Measurements from ENCODE around the gene C10orf62.
"Not testable (repeated sequence)": the region's sequence is repeated elsewhere in the genome, so short reads cannot be mapped to it uniquely, and the experiment has no call there.

Gene C10orf62

DNA sequence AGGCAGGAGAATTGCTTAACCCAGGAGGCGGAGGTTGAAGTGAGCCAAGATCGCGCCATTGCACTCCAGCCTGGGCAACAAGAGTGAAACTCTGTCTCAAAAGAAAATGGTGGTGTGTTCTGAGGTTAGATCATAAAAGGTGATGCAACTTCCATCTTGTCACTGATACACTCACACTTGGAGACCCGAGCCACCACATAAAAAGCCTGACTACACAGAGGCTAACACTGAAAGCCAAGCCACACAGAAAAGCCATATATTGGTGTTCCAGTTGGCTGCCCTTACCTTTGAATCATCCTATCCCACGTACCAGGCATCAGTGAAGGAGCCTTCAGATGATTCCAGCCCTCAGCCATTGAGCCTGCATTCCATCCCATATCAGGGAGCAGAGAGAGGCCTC is 39.8 kb downstream of the C10orf62 start:
- in situ Hi-C loops (cut with HindIII; ENCODE audit: low sequenced_read_pairs) = no loop called here

DNA sequence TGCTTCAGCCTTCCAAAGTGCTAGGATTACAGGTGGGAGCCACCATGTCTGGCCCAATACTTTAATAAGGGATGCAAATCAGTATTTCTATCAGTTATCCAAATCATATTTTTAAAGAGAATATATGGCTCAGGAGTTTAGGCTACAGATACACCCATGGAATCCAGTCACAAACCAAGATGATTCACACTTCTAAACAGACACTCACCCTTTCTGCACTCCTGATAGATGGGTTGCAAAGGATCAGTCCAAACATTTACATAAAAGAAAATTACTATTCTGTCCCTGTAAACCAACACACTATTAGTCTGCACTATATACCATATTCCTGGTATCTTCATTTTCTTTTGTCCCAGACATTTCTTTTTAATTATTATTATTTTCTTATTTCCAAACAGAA is 41.6 kb downstream of the C10orf62 start:
- no peak for DNase-seq (ENCODE audit: low read depth)
- no peak overlapping the region for H3K4me3 ChIP-seq (ENCODE audit: low read depth, low read length)
- in situ Hi-C loops (cut with HindIII; ENCODE audit: low sequenced_read_pairs) = no loop called here
- TF ChIP-seq, protein P1, sequence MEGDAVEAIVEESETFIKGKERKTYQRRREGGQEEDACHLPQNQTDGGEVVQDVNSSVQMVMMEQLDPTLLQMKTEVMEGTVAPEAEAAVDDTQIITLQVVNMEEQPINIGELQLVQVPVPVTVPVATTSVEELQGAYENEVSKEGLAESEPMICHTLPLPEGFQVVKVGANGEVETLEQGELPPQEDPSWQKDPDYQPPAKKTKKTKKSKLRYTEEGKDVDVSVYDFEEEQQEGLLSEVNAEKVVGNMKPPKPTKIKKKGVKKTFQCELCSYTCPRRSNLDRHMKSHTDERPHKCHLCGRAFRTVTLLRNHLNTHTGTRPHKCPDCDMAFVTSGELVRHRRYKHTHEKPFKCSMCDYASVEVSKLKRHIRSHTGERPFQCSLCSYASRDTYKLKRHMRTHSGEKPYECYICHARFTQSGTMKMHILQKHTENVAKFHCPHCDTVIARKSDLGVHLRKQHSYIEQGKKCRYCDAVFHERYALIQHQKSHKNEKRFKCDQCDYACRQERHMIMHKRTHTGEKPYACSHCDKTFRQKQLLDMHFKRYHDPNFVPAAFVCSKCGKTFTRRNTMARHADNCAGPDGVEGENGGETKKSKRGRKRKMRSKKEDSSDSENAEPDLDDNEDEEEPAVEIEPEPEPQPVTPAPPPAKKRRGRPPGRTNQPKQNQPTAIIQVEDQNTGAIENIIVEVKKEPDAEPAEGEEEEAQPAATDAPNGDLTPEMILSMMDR (IDR thresholded peaks at IDR 0.05; ENCODE audit: low read depth, low read length, missing control alignments) = no peak

More for the DNA sequence above, 39.8 kb downstream of the C10orf62 start:
- DNase-seq (ENCODE audit: low read depth) = no peak
- TF ChIP-seq, protein P1 (IDR thresholded peaks at IDR 0.05; ENCODE audit: low read depth, low read length, missing control alignments) = no peak
- H3K4me3 ChIP-seq (ENCODE audit: low read depth, low read length) = no peak overlapping the region

DNA sequence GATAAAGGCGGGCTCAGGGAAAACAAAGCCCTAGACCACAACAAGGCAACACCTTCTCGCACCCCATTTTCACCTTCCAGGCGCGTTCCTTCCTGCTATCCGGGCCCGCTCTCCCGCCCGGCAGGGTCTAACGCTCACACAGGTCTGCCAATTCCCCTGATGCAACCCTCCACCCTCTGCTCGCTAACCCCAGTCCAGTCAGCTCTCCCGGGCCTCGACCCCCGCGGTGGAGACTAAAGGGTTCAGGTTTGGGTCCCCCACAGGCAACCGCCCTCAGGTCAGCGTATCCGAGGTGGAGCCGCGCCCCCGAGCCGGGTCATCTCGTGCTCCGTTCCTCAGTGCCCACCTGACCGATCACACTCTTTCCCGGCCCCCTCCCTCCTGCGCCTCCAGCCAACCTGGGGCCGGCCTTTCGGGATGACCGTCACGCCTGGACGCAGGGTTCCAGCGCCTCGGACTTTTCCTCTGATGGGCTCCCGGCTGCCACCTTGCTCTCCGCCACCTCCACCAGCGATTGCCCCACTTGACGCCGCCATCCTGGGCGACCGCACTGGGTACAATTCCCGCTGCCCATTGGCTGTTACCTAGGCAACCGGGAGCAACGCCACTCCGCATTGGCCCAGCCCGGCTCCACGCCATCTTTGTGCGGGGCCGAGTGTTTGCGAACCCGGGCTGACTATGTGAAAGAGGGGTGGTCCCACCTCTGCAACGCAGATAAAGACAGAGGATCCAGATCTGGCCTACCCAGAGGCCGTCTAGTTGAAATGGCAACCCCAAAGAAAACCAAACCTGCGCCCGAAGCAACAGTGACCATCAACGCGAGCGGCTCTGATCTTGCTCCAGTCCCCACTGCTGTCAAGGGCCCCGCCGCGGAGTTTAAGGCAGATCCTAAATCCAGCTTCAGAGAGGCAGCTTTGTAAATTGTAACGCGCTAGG is 43.7 kb downstream of the C10orf62 start, which contains the start of gene MORN4:
Gene MORN4, minus strand, starts transcription at position 552 of the 936 bp plus-strand sequence. CDS start 13,847 bp downstream, outside the sequence.
- TF ChIP-seq, protein P1 (IDR thresholded peaks at IDR 0.05; ENCODE audit: low read depth, low read length, missing control alignments) = no peak
- in situ Hi-C loops (cut with HindIII; ENCODE audit: low sequenced_read_pairs) = no loop called here
- H3K4me3 ChIP-seq (ENCODE audit: low read depth, low read length) = peak within 1 kb of the TSS; percentile 89
- peak; percentile 77 for DNase-seq (ENCODE audit: low read depth)

DNA sequence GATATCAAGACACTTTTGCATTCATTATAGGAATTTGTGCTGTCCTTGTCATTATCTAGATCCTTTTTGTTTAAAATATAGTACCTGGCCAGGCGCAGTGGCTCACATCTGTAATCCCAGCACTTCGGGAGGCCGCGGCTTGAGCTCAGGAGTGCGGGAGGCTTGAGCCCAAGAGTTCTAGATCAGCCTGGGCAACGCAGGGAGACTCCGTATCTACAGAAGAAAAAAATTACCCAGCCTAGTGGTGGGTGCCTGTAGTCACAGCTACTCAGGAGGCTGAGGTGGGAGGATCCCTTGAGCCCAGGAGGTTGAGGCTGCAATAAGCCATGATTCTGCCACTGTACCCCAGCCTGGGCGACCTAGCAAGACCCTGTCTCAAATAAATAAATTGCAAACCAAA is 44.4 kb downstream of the C10orf62 start:
- no peak for DNase-seq (ENCODE audit: low read depth)
- H3K4me3 ChIP-seq (ENCODE audit: low read depth, low read length) = peak overlapping the region; percentile 89
- in situ Hi-C loops (cut with HindIII; ENCODE audit: low sequenced_read_pairs) = no loop called here
- TF ChIP-seq, protein P1 (IDR thresholded peaks at IDR 0.05; ENCODE audit: low read depth, low read length, missing control alignments) = no peak

DNA sequence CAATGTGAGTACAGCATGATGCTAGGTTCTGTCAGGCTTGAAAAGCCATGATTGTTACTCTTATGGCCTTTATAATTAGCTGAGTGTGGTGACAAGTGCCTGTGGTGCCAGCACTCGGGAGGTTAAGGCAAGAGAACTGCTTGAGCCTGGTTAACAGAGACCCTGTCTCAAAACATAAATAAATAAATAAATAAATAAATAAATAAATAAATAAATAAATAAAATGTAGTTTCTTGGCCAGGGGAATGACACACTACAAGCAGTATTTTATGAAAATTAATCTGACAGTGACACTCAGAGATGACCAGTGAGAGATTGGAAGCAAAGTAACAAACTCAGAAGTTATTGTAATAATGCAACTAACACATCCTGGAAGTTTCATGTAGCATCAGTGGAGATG is 46.1 kb downstream of the C10orf62 start:
- no peak overlapping the region for H3K4me3 ChIP-seq (ENCODE audit: low read depth, low read length)
- no peak for DNase-seq (ENCODE audit: low read depth)
- in situ Hi-C loops (cut with HindIII; ENCODE audit: low sequenced_read_pairs) = no loop called here
- TF ChIP-seq, protein P1 (IDR thresholded peaks at IDR 0.05; ENCODE audit: low read depth, low read length, missing control alignments) = no peak

DNA sequence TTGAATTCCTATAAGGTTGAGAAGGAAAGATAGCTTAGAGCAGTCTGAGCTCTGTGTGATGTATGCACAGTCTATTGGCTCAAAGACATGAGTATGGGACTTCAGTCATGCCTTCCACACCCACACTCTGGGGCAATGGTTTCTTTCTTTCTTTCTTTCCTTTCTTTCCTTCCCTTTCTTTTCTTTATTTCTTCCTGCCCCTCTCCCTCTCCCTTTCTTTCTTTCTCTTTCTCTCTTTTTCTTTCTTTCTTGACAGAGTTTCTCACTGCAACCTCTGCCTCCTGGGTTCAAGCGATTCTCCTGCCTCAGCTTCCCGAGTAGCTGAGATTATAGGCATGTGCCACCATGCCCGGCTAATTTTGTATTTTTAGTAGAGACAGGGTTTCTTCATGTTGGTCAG is 49.6 kb downstream of the C10orf62 start:
- in situ Hi-C loops (cut with HindIII; ENCODE audit: low sequenced_read_pairs); H3K4me3 ChIP-seq (ENCODE audit: low read depth, low read length): not testable (repeated sequence)

More for the DNA sequence above, 49.6 kb downstream of the C10orf62 start:
- DNase-seq (ENCODE audit: low read depth) = not testable (repeated sequence)

Measured in astrocyte of the cerebellum (primary cell).